Measurements from ENCODE around the gene SORCS2.

SORCS2 gene

DNA sequence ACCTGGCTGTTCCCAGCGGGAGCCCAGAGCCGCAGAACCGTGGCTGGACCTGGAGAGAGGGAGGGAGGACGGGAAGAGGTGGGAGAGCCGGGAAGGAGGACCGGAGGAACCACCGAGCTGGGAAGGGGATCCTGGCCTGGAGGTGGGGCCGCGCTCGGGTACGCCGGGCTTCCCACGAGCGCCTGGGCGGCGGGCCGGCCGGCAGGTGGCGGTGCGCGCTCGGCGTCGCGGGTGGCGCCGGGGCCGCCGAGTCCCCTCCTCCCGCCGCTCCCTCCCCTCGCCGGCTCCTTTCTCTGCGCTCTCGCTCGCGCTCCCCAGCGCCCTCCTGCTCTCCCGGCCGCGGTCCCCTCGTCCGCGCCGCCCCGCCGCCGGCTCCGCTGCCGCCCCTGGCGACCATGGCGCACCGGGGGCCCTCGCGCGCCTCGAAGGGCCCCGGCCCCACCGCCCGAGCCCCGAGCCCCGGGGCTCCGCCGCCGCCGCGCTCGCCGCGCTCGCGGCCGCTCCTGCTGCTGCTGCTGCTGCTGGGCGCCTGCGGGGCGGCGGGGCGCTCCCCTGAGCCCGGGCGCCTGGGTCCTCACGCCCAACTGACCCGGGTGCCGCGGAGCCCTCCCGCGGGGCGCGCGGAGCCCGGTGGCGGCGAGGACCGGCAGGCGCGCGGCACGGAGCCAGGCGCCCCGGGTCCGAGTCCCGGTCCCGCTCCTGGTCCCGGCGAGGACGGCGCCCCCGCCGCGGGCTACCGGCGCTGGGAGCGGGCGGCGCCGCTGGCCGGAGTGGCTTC is at the start of gene SORCS2:
Gene SORCS2, plus strand, starts transcription at position 287 of the 778 bp plus-strand sequence.
- DNase-seq: peak; percentile 46

DNA sequence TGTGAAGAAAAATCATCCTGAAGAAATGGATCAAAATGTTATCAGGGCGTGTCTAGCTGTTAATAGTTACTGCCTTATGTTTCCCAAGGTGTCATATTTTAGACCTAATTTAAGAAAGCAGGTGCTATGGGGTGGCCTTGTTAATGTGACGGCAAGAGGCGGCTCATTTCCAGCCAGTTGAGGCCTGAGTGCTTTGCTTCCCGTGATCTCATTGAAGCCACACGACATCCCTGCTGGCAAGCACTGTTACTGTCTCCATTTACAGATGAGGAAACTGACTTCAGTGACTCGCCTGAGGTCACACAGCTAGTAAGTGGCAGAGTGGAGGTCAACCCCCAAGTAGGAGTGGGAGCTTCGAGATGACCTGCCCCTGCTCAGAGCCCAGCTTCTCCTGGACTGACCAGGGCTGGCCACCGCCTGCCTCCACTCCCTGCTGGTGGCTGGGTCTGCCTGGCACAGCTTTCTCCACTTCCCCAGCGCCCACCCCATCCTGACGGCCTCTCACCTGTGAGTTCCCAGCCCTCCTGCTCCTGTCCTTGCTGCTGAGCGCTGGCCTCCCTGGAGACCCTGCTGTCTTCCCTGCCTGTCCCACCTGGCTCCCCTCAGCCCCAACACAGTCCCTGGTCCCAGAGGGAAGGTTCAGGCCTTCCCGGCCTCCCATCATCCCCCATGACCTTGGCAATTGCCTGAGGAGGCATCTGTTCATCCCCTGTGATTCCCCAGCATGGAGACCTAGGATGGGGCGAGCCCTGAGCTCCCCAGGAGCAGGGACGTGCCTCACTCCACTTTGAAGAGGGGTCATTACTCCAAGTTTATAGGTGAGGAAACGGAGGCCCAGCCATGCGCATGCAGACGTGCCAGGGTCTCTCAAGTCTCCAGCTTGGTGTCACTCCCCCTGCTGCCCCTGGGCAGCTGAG is 47.7 kb upstream of the SORCS2 start:
- no peak for DNase-seq

DNA sequence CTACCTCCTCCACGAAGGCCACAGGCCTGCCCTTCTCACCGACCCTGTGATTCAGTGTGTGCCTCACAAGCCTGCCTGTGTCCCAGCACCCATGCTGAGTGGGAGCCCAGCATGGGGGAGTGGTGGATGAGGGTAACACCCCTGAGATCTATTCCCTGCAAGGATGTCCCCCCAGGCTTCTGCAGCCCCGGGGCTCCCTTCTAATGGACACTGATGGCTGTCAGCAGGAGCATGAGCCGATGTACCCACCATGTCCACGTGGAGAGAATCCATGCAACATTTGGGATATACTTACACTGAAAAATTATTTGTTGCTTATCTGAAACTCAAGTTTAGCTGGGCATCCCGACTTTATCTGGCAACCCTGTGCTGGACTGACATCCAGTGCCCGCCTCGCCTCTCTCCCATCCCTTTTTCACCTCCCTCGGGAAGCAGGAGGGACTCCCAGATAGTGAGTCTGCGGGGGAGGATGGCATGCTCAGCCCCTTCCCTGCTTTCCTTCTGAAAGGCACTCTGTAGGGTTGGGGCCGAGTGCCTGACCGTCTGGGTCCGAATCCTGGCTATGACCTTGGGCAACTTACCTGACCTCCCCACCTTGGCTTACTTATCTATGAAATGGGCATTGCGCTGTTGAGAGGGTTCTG is 46.9 kb upstream of the SORCS2 start:
- no peak for DNase-seq

DNA sequence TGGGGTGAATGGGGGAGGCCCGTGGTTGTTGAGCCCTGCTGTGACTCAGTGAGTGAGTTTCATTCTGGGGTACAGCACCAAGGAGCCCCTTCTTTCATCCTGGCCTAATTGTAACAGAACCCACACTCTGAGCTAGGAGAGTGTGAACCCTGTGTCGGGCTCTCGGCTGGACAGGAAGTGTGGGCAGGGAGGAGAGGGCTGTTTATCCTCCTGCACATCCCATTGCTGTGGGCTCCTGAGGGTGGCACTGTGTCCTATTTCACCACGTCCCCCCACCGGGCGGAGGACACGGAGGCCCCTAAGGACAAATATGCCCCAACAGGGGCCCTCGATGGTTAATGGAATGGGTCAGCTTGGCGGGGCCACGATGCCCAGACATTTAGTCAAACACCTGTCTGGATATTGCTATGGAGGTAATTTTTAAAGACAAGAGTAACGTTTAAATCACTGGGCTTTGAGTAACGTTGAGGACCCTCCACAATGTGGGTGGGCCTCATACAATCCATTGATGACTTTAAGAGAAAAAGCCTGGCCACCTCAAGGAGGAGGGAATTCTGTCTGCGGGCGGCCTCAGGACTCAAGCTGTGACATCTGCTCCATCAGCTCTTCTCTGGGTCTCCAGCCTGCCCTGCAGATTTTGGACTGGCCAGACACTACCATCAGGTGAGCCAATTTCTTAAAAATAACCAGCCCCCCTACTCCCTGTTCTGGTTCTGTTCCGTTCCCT is 46.1 kb upstream of the SORCS2 start:
- DNase-seq: no peak

DNA sequence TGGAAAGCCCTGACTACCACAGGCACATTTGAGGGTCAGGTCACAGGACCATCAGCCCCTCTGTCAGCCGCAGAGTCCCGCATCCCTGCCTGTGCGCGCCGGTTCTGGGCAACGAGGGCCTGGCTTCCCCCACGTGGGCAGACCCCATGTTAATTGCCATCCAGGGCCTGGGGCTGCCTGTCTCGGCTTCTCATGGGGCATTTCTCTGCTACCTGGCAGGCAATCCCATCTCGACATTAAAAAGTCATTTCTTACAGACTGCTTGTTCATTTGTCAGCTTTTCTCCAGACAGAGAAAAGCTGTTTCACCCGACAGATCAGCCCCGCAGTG is 45.6 kb upstream of the SORCS2 start:
- no peak for DNase-seq

DNA sequence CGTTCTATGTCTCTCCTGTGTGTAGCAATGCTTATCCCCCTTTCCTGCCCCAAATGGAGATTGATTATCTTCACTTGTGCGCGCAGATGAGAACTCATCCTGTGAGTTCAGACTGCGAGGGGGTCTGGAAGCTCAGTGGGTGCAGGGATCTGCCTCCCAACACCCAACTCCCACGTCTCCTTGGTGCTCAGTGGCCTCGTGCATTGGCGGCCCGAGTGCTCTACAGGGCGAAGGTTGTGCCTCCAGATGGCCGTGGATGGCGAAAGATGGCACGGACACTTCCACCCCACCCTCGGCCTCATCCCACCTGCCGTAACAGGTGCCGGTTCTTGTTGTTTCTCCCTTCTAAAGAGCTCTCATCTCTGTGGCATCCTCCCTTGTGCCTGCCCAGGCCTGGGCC is 45.1 kb upstream of the SORCS2 start:
- DNase-seq: no peak

DNA sequence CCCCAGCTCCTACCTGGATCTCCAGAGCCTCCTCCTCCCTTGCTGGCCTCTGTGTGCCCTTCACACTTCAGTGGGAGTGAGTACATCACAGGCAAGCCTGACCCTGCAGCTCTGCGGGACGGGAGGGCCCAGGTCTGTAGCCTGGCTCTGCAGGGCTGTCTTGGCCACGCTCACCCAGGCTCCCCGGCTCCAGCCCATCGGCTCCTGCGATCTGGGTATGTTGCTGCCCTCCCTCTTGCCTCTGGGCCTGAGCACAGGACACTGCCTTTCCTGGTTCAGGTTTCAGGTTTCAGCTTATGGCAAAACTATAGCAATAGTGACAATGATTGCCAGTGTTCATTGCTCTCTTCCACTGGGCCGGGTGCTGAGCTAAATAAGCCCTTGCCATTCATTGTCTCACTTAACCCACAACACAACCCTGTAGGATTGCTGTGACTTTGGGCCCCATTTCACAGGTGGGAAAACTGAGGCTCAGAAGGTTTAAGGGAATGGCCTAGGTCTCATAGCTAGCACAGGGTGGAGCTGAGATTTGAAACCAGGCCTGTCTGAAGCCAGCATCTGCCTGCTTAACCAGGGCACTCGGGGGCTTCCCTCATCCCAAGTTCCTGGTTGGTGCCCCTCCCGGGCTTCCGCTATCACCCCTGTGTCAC is 44.6 kb upstream of the SORCS2 start:
- no peak for DNase-seq

DNA sequence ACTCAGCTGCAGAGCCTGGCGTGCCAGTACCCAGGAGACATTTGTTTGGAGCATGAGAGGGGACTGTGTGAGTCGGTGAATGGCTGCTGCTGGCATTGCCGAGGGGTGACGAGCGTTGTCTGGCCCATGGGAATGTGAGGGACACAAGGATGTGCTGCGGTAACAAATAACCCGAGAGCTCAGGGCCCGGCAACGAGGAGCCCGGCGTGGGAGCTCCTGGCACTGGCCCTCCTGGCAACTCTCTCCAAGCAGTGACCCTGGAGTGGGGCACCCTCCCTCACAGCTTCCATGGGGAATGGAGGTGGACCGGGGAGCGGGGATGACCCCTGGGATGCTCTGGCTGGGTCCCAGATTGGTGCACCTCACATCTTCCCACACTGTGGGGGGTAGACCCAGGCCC is 44.0 kb upstream of the SORCS2 start:
- DNase-seq: no peak

DNA sequence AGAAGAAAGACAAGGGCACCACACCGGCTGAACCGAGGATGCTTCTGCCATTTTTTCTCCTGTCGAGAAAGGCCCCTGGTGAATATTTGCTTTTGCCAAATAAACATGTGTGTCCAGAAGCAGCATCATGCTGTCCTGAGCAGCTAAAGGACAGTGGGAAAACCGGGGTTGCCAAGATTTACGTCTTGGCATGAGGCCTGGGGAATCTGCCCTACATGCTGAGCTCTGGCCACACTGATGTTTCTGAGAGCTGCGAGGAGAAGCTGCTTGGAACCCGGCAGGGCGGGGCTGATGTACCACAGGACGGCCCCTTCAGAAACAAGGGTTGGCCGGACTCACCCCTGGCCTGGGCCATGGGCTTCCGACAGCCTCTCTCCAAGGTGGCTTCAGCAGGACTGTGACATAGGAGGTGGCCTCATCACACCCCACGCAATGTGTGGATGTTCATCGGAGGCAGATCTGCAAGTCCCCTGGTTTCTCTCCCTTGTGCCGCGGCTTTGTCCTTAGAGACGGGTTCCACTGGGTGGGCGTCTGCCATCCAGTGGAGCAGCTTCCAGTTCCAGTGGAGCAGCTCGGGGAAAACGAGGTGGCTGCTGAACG is 42.2 kb upstream of the SORCS2 start:
- DNase-seq: no peak

DNA sequence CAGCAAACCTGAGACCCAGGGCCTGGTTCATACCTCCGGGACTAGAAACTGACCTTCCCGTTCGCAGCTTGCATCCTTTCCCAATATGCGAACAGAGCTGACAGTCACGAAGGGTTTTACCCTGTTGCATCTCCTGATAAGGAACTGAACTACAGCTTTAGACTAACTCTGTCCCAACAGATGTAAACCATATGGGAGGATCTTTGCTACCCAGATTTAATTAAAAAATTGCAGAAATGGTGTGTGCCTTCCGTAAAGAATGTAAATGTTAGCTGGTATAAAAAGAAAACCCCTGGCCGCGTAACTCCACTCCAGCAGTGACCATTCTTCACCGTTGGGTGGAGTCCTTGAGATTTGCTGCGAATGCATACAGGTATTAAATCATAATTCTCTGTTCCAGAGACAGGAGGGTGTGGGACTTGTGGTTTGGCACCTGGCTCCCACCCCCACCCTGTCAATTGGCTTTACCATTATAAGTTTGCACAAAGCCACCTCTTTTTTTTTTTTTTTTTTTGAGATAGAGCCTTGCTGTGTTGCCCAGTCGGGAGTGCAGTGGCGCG is 40.6 kb upstream of the SORCS2 start:
- no peak for DNase-seq

DNA sequence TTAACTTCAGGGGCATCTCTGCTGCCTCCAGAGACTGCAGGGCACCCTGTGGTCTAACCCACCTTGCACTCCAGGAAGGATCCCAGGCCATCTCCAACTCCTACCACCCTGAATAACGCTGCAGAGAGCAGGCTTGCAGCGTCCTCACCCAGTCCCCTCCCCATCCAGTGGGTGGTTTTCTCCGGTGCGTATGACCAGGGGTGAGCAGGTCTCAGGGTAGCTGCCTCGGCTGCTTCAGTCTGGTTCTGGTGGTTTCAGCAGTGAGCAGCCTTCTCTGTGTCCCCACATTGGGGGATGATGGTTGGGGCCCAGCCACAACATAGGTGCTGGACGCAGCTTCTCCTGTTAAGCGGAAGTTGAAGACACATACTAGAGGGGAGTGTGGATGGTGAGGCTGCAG is 38.6 kb upstream of the SORCS2 start:
- no peak for DNase-seq

DNA sequence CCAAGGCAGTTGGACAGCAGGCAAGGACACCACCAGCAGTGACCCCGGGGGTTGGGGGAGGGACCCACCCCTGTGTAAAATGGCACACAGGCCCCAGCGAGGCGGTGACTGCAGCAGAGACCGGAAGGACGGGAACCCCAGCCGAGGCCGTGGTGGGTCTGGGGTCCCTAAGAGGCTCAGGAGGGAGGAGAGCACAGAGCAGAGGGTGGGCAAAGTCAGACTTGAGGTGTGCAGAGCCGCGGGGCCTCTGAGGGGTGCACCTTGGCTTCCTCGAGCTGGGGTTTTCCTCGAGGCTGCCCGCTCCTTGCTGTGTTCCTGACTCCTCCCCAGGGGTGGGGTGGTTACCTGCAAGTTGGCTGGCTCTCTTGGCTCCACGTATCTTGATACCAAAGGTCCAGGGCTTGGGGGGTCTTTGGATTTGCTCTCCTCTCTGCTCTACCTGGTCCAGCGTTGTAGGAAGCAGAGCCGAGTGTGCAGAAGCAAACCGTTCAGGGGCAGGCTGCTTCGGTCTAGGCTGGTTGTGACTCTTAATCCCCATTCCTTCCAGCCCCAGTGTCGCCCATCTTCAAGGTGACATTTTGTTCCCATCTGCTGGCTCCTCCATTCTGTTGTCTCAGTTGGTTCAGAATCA is 37.9 kb upstream of the SORCS2 start:
- no peak for DNase-seq

DNA sequence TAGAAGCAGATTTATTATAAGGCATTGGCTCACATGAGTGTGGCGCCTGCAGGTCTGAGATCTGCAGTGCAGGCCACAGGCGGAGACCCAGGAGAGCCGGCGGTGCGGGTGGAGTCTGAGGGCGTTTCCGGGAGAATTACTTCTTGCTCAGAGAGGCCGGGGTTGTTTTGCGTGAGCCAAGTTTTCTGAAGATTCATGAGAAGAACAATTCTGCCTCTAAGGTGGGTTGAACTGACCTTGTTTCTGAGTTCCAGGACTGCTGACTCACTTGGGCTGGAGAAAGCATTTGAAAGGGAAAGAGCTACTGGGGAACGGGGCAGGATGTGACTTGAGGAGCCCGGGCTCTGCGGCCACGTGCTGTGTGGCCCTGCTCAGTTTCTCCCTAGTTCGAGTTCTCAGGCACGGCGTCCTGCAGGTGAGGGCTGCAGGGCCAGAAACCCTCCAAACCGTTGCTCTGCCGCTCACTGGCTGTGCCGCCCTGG is 36.7 kb upstream of the SORCS2 start:
- no peak for DNase-seq

DNA sequence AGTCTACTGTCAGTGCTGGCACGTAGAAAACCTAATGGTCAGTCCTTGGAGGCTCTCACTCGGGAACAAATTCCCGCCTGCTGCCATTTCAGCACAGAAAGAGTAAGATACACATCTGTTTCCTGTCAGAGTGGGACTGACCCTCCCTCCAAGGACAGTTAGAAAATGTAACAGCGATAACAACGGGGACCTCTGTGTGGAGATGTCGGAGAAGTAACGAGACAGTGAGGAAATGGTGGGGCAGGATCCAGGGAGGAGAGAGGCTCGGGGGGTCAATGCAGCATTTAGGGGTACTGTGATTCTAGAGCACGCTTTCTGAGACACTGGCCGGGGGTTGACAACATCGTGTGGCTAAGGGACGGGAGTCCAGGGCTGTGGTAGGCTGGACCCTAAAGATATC is 36.0 kb upstream of the SORCS2 start:
- no peak for DNase-seq

DNA sequence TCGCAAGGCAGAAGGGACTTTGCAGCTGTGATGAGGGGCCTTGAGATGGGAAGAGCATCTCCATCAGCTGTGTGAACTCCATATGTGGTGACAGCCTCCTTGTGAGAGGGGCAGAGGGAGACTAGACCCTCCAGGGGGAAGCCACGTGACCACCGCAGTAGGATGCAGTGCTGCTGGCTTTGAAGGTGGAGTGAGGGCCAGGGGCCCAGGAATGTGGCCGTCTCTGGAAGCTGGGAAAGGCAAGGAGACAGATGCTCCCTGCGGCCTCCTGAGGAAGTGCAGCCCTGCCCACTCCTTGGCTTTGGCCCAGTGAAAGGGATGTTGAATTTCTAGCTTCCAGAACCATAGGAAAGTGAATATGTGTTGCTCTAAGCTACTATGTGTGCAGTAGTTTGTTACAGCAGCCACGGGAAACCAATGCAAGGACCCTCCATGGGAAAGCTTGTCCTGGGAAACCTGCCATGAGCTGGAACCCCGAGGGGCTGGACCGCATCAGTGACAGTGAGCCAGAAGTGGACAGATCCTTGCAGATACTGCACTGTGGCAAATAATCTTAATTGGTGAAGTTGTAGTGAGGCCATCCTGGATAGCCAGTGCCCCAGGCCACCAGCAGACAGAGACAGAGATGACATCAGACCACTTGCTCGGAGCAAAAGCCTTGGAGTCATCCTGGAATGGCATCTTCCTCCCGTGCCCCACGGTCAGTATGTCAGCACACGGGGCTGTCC is 35.4 kb upstream of the SORCS2 start:
- DNase-seq: no peak

DNA sequence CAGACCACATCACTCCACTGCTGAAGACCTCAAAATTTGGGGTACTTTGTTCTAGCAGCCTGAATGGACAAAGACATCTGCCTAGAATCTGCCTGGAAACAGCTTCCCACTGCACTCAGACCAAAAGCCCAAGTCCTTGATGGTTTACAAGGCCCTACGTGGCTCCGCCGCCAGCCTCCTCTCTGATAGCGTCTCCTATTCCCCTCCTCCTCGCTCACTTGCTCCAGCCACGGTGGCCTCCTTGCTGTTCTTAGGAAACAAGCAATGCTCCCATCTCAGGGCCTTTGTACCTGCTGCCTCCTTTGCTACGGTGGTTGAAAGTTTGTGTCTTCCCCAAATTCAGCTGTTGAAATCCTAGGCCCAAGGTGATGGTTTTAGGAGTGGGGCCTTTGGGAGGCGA is 34.7 kb upstream of the SORCS2 start:
- no peak for DNase-seq

DNA sequence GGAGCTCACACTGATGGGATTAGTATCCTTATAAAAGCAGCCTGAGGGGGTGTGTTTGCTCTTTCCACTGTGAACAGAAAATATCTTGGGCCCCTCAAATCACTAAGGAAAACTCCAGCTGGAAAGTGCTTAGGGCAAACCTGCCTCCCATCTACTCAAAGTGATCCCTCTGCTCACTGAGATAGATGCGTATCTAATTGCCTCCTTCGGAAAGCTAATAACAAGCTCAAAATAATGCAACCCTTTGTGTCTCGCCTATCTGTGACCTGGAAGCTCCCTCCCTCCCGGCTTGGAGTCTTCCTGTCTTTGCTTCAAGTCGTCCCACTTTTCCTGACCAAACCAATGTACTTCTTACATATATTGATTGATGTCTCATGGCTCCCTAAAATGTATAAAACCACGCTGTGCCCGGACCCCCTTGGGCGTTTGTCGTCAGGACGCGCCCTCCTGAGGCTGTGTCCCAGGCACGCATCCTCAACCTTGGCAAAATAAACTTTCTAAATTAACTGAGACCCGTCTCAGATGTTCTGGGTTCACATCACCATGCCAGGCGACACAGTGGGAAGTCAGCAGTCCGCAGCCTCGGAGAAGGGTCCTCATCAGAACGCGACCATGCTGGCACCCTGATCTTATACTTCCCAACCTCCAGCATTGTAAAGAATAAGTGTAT is 34.1 kb upstream of the SORCS2 start:
- no peak for DNase-seq

DNA sequence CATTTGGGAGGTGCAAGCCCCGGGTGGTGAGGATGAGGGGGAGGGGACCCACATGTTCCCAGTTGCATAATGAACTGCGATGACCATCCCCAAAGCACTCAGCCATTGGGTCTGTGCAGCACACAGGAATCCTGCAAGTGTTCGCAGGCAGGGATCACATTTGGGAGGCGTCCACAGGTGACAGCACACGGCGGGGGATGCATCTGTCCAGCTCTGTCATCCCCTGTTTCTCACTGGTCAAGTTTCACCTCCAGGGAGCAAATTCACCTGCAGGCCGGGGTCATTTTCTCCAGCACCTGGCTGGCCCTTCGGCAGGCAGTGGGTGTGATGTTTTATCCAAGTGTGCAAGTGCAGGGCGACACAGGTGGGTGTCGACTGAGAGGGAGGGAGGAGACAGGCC is 33.3 kb upstream of the SORCS2 start:
- no peak for DNase-seq

DNA sequence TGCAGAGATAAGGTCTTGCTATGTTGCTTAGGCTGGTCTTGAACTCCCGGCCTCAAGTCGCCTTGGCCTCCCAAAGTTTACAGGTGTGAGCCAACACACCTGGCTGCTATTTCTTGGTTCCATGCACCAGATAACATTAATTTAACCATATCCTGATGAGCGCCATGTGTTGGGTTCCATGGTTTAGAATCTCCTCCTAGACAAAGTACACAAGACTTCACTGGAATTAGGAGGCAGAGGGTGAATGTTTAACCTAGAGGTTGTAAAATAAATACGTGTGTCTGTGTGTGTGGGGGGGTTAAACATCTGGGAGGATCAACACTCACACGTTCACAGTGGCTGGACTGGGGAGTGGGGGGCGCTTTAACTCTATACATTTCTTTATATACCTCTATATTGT is 32.4 kb upstream of the SORCS2 start:
- no peak for DNase-seq

DNA sequence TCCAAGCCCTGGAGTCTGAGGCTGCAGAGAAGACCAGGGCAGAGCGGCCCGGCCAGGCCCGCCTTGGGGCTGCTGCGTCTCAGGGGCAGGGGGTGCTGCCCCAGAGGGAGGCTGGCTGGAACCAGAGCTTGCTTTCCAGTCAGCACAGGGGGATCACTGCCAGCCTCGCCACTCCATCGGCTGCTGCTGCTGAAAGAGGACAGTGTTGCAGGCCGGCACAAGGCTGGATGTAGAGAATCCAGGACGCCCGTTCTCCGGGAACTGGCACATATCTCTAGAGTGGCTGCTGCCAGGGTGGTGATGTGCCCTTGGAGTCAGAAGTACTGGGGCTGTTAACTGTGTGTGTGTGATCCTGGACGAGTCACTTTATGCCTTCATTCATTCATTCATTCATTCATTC is 31.9 kb upstream of the SORCS2 start:
- DNase-seq: no peak
